HG02763 (cell line): ENCODE results near the gene SELENOI.

Experiments
- ATAC-seq: cut with Tn5 transposase; IDR thresholded peaks from one replicate; pipeline ENCODE4 v1.9.1; 2021; ENCODE audit warnings: mild to moderate bottlenecking, moderate library complexity; ENCODE audit not compliant: unreplicated experiment

Gene SELENOI

DNA sequence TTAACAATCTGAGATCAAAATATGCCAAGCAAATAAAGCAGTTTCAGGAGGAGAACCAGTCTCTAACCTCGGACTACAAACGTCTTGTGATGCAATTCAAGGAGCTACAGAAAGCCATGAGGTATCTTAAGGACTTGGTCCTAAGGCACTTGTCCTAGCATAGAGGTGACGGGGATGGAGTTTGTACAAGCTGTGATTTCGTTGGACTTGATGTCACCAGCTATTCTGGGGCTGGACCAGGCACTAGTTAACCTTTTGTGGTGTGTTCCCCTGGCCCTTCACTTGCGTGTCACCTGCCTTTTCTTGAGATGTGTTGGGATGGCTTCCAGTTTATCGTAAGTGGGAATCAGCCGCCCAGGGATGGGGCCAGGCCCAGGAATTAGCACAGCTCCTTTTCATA is 98.3 kb downstream of the SELENOI start:
- ATAC-seq, result no peak
